Osteoblast (primary cell): ENCODE measurements around the gene GASK1A. TPM values are rescaled to one million over a fixed set of nuclear protein-coding genes. Genes with fewer than 3 reads are reported as not detected.

Source experiments
- DNase-seq: peaks from one replicate; pipeline ENCODE4 v3.0.0; 2011; ENCODE audit warnings: low spot score, mixed read lengths; ENCODE audit not compliant: insufficient read length; ENCODE audit errors: missing footprints
- H2AFZ ChIP-seq: 2 replicates; pipeline ENCODE4 v1.6.0; 2011; ENCODE audit warnings: mild to moderate bottlenecking, low read length
- H3K27ac ChIP-seq: 2 replicates; pipeline ENCODE4 v1.5.1; 2011; ENCODE audit warnings: mild to moderate bottlenecking, low read depth, low read length, moderate library complexity
- H3K27me3 ChIP-seq: 2 replicates; pipeline ENCODE4 v1.6.0; 2012; ENCODE audit warnings: mild to moderate bottlenecking, control low read depth, inconsistent platforms, low read length, moderate library complexity; ENCODE audit not compliant: insufficient read depth
- H3K36me3 ChIP-seq: 2 replicates; pipeline ENCODE4 v1.5.1; 2011; ENCODE audit warnings: mild to moderate bottlenecking, low read length, control low read depth, moderate library complexity; ENCODE audit not compliant: insufficient read depth
- H3K4me1 ChIP-seq: 2 replicates; pipeline ENCODE4 v1.5.1; 2011; ENCODE audit warnings: mild to moderate bottlenecking, low read length, control low read depth, moderate library complexity; ENCODE audit not compliant: insufficient read depth
- H3K4me2 ChIP-seq: 2 replicates; pipeline ENCODE4 v1.6.0; 2011; ENCODE audit warnings: mild to moderate bottlenecking, low read length; ENCODE audit not compliant: insufficient read depth
- H3K4me3 ChIP-seq: fragments of 200-600 bp; sonication (generic); 3 replicates; pipeline ENCODE4 v1.5.1; 2012; ENCODE audit warnings: mild to moderate bottlenecking, low read length, inconsistent platforms; ENCODE audit not compliant: insufficient read depth
- H3K79me2 ChIP-seq: 2 replicates; pipeline ENCODE4 v1.6.0; 2012; ENCODE audit warnings: mild to moderate bottlenecking, low read length, control low read depth, inconsistent platforms; ENCODE audit not compliant: insufficient read depth
- H3K9me3 ChIP-seq: 2 replicates; pipeline ENCODE4 v1.5.1; 2011; ENCODE audit warnings: low read depth, low read length, control low read depth
- H4K20me1 ChIP-seq: 2 replicates; pipeline ENCODE4 v1.6.0; 2012; ENCODE audit warnings: mild to moderate bottlenecking, low read length, control low read depth; ENCODE audit not compliant: insufficient read depth
- total RNA-seq: library from RNA; depleted of rRNA; stranded (reverse); fragments of >200 nt; gene quantifications from 2 replicates; pipeline ENCODE4 v1.2.3, GENCODE V29; 2012
- TF ChIP-seq, protein P1 (sequence below): IDR thresholded peaks from 2 replicates; pipeline ENCODE4 v1.5.1; 2011; ENCODE audit warnings: mild to moderate bottlenecking, low read depth, low read length, moderate library complexity; ENCODE audit errors: extremely low read depth

The GASK1A gene
- total RNA-seq, 1 donor = 0.72 TPM

DNA sequence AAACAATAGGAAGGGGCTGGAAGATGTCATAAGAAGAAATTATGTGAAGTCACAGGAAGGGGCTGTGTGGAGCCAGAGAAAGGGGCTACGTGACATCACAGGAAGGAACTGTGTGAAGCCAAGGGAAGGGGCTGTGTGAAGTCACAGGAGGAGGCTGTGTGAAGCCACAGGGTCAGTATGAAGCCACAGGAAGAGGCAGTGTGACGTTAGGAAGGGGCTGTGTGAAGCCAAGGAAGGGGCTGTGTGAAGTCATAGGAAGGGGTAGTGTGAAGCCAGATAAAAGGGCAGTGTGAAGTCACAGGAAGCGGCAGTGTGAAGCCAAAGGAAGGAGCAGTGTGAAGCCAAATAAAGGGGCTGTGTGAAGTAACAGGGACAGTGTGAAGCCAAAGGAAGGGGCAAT, 32.5 kb downstream of the GASK1A start:
- Histone ChIP-seq H3K9me3 (no peaks in the 10 kb centered on the region), H2AFZ (no peak overlapping the region), H4K20me1 (no peaks in the 10 kb centered on the region), H3K79me2 (no peaks in the 10 kb centered on the region), H3K27me3 (no peaks in the 10 kb centered on the region), H3K36me3 (no peaks in the 10 kb centered on the region), H3K27ac (no peak overlapping the region), H3K4me2 (no peak overlapping the region), H3K4me1 (no peaks in the 10 kb centered on the region), H3K4me3 (no peak overlapping the region)
- DNase-seq = no peak
- TF ChIP-seq, protein P1, sequence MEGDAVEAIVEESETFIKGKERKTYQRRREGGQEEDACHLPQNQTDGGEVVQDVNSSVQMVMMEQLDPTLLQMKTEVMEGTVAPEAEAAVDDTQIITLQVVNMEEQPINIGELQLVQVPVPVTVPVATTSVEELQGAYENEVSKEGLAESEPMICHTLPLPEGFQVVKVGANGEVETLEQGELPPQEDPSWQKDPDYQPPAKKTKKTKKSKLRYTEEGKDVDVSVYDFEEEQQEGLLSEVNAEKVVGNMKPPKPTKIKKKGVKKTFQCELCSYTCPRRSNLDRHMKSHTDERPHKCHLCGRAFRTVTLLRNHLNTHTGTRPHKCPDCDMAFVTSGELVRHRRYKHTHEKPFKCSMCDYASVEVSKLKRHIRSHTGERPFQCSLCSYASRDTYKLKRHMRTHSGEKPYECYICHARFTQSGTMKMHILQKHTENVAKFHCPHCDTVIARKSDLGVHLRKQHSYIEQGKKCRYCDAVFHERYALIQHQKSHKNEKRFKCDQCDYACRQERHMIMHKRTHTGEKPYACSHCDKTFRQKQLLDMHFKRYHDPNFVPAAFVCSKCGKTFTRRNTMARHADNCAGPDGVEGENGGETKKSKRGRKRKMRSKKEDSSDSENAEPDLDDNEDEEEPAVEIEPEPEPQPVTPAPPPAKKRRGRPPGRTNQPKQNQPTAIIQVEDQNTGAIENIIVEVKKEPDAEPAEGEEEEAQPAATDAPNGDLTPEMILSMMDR = no peak

DNA sequence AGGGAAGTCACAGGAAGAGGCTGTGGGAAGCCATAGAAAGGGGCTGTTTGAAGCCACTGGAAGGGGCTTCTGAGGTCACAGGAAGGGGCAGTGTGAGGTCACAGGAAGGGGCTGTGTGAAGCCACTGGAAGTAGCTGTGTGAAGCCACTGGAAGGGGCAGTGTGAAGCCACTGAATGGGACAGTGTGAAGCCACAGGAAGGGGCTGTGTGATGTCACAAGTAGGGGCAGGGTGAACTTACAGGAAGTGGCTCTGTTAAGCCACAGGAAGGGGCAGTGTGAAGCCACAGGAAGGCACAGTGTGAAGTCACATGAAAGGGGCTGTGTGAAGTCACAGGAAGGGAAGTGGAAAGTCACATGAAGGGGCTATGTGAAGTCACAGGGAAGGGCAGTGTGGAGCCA, 33.1 kb downstream of the GASK1A start:
- Histone ChIP-seq H3K27ac (no peak overlapping the region), H3K36me3 (no peaks in the 10 kb centered on the region), H3K4me2 (no peak overlapping the region), H4K20me1 (no peaks in the 10 kb centered on the region), H3K79me2 (no peaks in the 10 kb centered on the region), H3K9me3 (no peaks in the 10 kb centered on the region), H2AFZ (no peak overlapping the region), H3K4me3 (no peak overlapping the region), H3K4me1 (no peaks in the 10 kb centered on the region), H3K27me3 (no peaks in the 10 kb centered on the region)
- DNase-seq = no peak
- TF ChIP-seq, protein P1 = no peak

DNA sequence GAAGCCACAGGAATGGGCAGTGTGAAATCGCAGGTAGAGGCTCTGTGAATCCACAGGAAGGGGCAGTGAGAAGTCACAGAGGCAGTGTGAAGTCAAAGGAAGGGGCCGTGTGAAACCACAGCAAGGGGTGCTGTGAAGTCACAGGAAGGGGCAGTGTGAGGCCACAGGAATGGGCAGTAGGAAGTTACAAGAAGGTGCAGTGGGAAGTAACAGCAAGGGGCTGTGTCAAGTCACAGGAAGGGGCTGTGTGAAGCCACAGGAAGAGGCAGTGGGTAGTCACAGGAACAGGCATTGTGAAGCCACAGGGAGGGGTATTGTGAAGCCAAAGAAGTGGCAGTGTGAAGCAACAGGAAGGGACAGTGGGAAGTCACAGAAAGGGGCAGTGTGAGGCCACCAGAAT, 34.1 kb downstream of the GASK1A start:
- Histone ChIP-seq H3K36me3 (no peaks in the 10 kb centered on the region), H3K79me2 (no peaks in the 10 kb centered on the region), H3K27me3 (no peaks in the 10 kb centered on the region), H2AFZ (no peak overlapping the region), H3K4me1 (no peaks in the 10 kb centered on the region), H4K20me1 (no peaks in the 10 kb centered on the region), H3K9me3 (no peaks in the 10 kb centered on the region), H3K4me3 (no peak overlapping the region), H3K4me2 (no peak overlapping the region), H3K27ac (no peak overlapping the region)
- TF ChIP-seq, protein P1 = no peak
- DNase-seq = no peak

DNA sequence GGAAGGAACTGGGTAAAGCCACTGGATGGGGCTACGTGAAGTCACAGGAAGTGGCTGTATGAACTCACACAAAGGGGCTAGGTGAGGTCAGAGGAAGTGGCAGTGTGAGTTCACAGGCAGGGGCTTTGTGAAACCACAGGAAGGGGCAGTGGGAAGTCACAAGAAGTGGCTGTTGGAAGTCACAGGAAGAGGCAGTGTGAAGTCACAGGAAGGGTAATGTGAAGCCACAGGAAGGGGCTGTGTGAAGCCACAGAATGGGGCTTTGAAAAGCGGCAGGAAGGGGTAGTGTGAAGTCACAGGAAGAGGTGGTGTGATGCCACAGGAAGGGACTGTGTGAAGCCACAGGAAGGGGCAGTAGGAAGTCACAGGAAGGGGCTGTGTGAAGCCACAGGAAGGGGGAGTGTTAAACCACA, 34.6 kb downstream of the GASK1A start:
- TF ChIP-seq, protein P1 = no peak
- Histone ChIP-seq H2AFZ (no peak overlapping the region), H3K4me1 (no peaks in the 10 kb centered on the region), H3K27ac (no peak overlapping the region), H3K4me2 (no peak overlapping the region), H4K20me1 (no peaks in the 10 kb centered on the region), H3K27me3 (no peaks in the 10 kb centered on the region), H3K4me3 (no peak overlapping the region), H3K79me2 (no peaks in the 10 kb centered on the region), H3K9me3 (no peaks in the 10 kb centered on the region), H3K36me3 (no peaks in the 10 kb centered on the region)
- DNase-seq = no peak
